ENCODE measurements around the gene FOXJ1.

- TF ChIP-seq RFX5 (IDR thresholded peaks at IDR 0.05; ENCODE audit: low read length) (no peak), RAD21 (IDR thresholded peaks at IDR 0.05; ENCODE audit: low read length) (no peak), USF2 (IDR thresholded peaks at IDR 0.05; ENCODE audit: borderline replicate concordance, low read depth, low read length) (no peak)
- TF ChIP-seq, protein P1, sequence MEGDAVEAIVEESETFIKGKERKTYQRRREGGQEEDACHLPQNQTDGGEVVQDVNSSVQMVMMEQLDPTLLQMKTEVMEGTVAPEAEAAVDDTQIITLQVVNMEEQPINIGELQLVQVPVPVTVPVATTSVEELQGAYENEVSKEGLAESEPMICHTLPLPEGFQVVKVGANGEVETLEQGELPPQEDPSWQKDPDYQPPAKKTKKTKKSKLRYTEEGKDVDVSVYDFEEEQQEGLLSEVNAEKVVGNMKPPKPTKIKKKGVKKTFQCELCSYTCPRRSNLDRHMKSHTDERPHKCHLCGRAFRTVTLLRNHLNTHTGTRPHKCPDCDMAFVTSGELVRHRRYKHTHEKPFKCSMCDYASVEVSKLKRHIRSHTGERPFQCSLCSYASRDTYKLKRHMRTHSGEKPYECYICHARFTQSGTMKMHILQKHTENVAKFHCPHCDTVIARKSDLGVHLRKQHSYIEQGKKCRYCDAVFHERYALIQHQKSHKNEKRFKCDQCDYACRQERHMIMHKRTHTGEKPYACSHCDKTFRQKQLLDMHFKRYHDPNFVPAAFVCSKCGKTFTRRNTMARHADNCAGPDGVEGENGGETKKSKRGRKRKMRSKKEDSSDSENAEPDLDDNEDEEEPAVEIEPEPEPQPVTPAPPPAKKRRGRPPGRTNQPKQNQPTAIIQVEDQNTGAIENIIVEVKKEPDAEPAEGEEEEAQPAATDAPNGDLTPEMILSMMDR (IDR thresholded peaks at IDR 0.05) = no peak
Observed at GRCh38 chr17:76131692-76132573, 9.1 kb downstream of the FOXJ1 start.
